PC-3 (cell line): ENCODE results near the gene PLXNA2. TPM values are rescaled to one million over a fixed set of nuclear protein-coding genes. Genes with fewer than 3 reads are reported as not detected.

Experiments
- ATAC-seq: fragments of 200-7000 bp; cut with Tn5 transposase; 2 replicates; pipeline ENCODE4 v1.9.1; 2020; ENCODE audit warnings: mild to moderate bottlenecking, moderate library complexity
- BruUV-seq: library from RNA; stranded (reverse); fragments of 400-500 nt; replicated peaks from 2 replicates; lab custom pipeline; 2021; lab: Mats Ljungman, UMichigan
- CTCF ChIA-PET: fragments of 300-600 bp; sonication (Branson Sonifier 250); formaldehyde crosslinking; loops from one replicate; lab custom pipeline; 2022; ENCODE audit warnings: antibody characterized with exemption; lab: Charles Lee
- POLR2A ChIA-PET: fragments of 300-600 bp; sonication (Branson Sonifier 250); formaldehyde crosslinking; loops from one replicate; lab custom pipeline; 2022; ENCODE audit warnings: antibody characterized with exemption; ENCODE audit not compliant: unreplicated experiment; lab: Charles Lee
- DNase-seq: peaks from one replicate; pipeline ENCODE4 v3.0.0-alpha.2; 2015
- H2AFZ ChIP-seq: fragments of 300-600 bp; sonication (generic); 2 replicates; pipeline ENCODE4 v1.6.0; 2016; ENCODE audit warnings: antibody characterized with exemption, low read length
- H3F3A ChIP-seq: fragments of 300-600 bp; sonication (generic); one replicate; pipeline ENCODE4 v1.6.0; 2017; ENCODE audit warnings: antibody characterized with exemption, low read length, control low read depth, mild to moderate bottlenecking; ENCODE audit not compliant: unreplicated experiment
- H3K27ac ChIP-seq: fragments of 300-600 bp; sonication (generic); 2 replicates; pipeline ENCODE4 v1.5.1; 2016; ENCODE audit warnings: mild to moderate bottlenecking, low read length
- H3K27me3 ChIP-seq: fragments of 300-600 bp; sonication (generic); 2 replicates; pipeline ENCODE4 v1.6.1; 2016; ENCODE audit warnings: low read length, mixed read lengths
- H3K36me3 ChIP-seq: fragments of 300-600 bp; sonication (generic); 2 replicates; pipeline ENCODE4 v1.6.1; 2016; ENCODE audit warnings: low read depth, mixed run types, low read length, mixed read lengths
- H3K4me1 ChIP-seq: fragments of 300-600 bp; sonication (generic); 2 replicates; pipeline ENCODE4 v1.5.1; 2016; ENCODE audit warnings: low read length; ENCODE audit not compliant: insufficient read depth
- H3K4me2 ChIP-seq: fragments of 300-600 bp; sonication (generic); 2 replicates; pipeline ENCODE4 v1.6.0; 2016; ENCODE audit warnings: low read length
- H3K4me3 ChIP-seq: fragments of 300-600 bp; sonication (generic); 2 replicates; pipeline ENCODE4 v1.5.1; 2016; ENCODE audit warnings: mild to moderate bottlenecking, low read length, mixed read lengths
- H3K79me2 ChIP-seq: fragments of 300-600 bp; sonication (generic); 2 replicates; pipeline ENCODE4 v1.6.1; 2017; ENCODE audit warnings: low read length, mixed read lengths
- H3K9ac ChIP-seq: fragments of 300-600 bp; sonication (generic); 2 replicates; pipeline ENCODE4 v1.6.0; 2016; ENCODE audit warnings: mild to moderate bottlenecking, low read length
- H3K9me2 ChIP-seq: fragments of 300-600 bp; sonication (generic); replicated peaks from 2 replicates; pipeline ENCODE4 v1.6.1; 2016; ENCODE audit warnings: mixed run types, low read length, mixed read lengths
- H3K9me3 ChIP-seq: fragments of 300-600 bp; sonication (generic); 2 replicates; pipeline ENCODE4 v1.6.1; 2016; ENCODE audit warnings: low read length, mixed read lengths
- H4K20me1 ChIP-seq: fragments of 300-600 bp; sonication (generic); 2 replicates; pipeline ENCODE4 v1.6.1; 2016; ENCODE audit warnings: low read length, mixed read lengths
- EZH2 ChIP-seq: fragments of 300-600 bp; sonication (generic); IDR thresholded peaks from one replicate; pipeline ENCODE4 v1.6.1; 2017; ENCODE audit warnings: antibody characterized with exemption, mild to moderate bottlenecking, low read length; ENCODE audit not compliant: unreplicated experiment
- EZH2phosphoT487 ChIP-seq: fragments of 300-600 bp; sonication (generic); IDR thresholded peaks from 2 replicates; pipeline ENCODE4 v1.6.1; 2018; ENCODE audit warnings: mild to moderate bottlenecking, antibody characterized with exemption, low read length, borderline replicate concordance
- intact Hi-C: fragments of 100-400 bp; cut with micrococcal nuclease; formaldehyde crosslinking; loops from 2 replicates; pipeline ENCODE4 v1.9.0; 2023
- total RNA-seq: library from RNA; depleted of rRNA; stranded (reverse); fragments of >200 nt; gene quantifications from 2 replicates; pipeline ENCODE4 v1.2.3, GENCODE V29; 2014
- TF ChIP-seq, protein P1 (sequence below): fragments of 300-600 bp; sonication (generic); conservative IDR thresholded peaks from 2 replicates; pipeline ENCODE4 v1.5.1; 2017; ENCODE audit warnings: antibody characterized with exemption, low read depth, mild to moderate bottlenecking, low read length

The PLXNA2 gene
- total RNA-seq, 1 experiment from 2014 or later: 16.2 TPM

DNA sequence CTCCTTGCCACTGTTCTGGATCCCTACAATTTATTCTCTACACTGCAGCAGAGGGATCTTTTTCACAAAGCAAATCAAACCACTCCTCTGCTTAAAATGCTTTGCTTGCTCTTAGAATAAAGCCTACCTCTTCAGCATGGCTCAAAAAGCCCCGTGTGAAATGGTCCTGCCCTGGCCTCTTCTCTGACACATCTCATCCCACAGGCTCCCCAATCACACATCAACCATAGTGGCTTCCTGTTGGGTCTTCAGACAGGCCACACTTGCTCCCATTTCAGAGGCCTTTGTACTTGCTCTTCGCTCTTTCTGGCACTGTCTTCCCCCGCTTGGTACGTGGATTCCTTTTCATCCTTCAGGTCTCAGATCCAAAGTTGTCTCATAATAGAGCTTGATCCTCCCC is 44.3 kb upstream of the PLXNA2 start:
- no peaks in the 10 kb centered on the region for H3K9me3 ChIP-seq
- no peaks in the 10 kb centered on the region for H3K36me3 ChIP-seq
- H3K4me1 ChIP-seq: no peaks in the 10 kb centered on the region
- BruUV-seq: no TSS peak
- ChIA-PET CTCF (no interaction called here), POLR2A (no interaction called here)
- no peak overlapping the region for H3K4me2 ChIP-seq
- no peaks in the 10 kb centered on the region for H3K9me2 ChIP-seq
- no peak overlapping the region for H3K27ac ChIP-seq
- no peak overlapping the region for H3K4me3 ChIP-seq
- ATAC-seq: no peak
- no peaks in the 10 kb centered on the region for H3F3A ChIP-seq
- H3K27me3 ChIP-seq: peaks cover 49% of the 10 kb centered on the region
- no peaks in the 10 kb centered on the region for H4K20me1 ChIP-seq
- no peak overlapping the region for H2AFZ ChIP-seq
- TF ChIP-seq EZH2phosphoT487: no peak
- TF ChIP-seq, protein P1, sequence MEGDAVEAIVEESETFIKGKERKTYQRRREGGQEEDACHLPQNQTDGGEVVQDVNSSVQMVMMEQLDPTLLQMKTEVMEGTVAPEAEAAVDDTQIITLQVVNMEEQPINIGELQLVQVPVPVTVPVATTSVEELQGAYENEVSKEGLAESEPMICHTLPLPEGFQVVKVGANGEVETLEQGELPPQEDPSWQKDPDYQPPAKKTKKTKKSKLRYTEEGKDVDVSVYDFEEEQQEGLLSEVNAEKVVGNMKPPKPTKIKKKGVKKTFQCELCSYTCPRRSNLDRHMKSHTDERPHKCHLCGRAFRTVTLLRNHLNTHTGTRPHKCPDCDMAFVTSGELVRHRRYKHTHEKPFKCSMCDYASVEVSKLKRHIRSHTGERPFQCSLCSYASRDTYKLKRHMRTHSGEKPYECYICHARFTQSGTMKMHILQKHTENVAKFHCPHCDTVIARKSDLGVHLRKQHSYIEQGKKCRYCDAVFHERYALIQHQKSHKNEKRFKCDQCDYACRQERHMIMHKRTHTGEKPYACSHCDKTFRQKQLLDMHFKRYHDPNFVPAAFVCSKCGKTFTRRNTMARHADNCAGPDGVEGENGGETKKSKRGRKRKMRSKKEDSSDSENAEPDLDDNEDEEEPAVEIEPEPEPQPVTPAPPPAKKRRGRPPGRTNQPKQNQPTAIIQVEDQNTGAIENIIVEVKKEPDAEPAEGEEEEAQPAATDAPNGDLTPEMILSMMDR: no peak
- TF ChIP-seq EZH2: no peak
- intact Hi-C loops: no loop called here
- H3K79me2 ChIP-seq: no peaks in the 10 kb centered on the region
- no peak for DNase-seq
- H3K9ac ChIP-seq: no peak overlapping the region

GRCh38 chr1:208280681-208281450 is 36.7 kb upstream of the PLXNA2 start:
- no peak overlapping the region for H3K4me2 ChIP-seq
- H3K9ac ChIP-seq: no peak overlapping the region
- CTCF ChIA-PET: no interaction called here
- no peaks in the 10 kb centered on the region for H3F3A ChIP-seq
- H3K79me2 ChIP-seq: no peaks in the 10 kb centered on the region
- no TSS peak for BruUV-seq
- TF ChIP-seq EZH2 (no peak), EZH2phosphoT487 (no peak)
- TF ChIP-seq, protein P1: no peak
- H3K9me2 ChIP-seq: no peaks in the 10 kb centered on the region
- H3K9me3 ChIP-seq: no peaks in the 10 kb centered on the region
- intact Hi-C loops: no loop called here
- no peaks in the 10 kb centered on the region for H3K36me3 ChIP-seq
- no peak for DNase-seq
- H2AFZ ChIP-seq: no peak overlapping the region
- peaks cover 71% of the 10 kb centered on the region for H3K27me3 ChIP-seq
- no peaks in the 10 kb centered on the region for H4K20me1 ChIP-seq
- POLR2A ChIA-PET: no interaction called here
- no peak overlapping the region for H3K27ac ChIP-seq
- no peak overlapping the region for H3K4me3 ChIP-seq
- ATAC-seq: no peak
- H3K4me1 ChIP-seq: no peaks in the 10 kb centered on the region

DNA sequence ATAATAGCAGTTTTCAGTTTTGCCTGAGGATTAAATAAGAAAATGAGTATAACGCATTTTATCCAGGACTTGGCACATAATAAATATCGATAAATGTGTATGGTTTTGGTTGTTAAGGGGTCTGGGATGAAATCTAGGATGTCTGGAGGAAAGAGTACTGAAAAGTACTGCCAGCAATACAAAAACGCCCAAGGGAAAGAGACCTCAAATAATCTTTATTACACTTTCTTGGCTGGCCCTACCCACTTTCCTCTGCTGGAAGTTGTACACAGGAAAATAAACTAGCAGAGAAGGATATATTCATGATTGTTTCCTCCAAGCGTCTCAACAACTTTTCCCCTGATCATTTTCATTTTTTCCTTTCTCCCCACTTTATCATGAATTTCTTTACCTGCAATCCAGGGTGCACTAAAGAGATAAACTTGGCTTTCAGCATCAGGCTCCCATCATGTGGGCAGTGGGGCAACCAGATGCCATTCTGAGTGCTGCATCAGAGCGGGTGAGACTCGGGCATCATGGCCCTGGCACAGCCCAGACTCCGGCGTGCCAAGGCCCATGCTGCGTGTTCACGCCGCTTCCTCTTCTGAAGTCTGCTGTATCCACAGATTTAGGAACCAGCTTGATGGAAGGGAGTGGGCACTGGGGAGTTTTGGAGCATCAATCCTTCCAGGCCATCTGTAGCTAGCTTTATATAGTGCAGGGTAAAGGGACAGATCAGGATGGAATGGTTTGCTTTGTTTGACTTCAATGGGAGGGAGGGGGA is 35.8 kb upstream of the PLXNA2 start:
- ChIA-PET POLR2A (no interaction called here), CTCF (interaction anchor here (0.6 kb wide), 1 partner anchor 258 kb away, joined by 8 read pairs; no protein-coding TSS in a partner anchor)
- BruUV-seq: no TSS peak
- DNase-seq: no peak
- H3K4me2 ChIP-seq: no peak overlapping the region
- ATAC-seq: no peak
- H4K20me1 ChIP-seq: no peaks in the 10 kb centered on the region
- H3K9me3 ChIP-seq: no peaks in the 10 kb centered on the region
- intact Hi-C loops: no loop called here
- no peak overlapping the region for H2AFZ ChIP-seq
- peaks cover 76% of the 10 kb centered on the region for H3K27me3 ChIP-seq
- H3K9ac ChIP-seq: no peak overlapping the region
- H3K79me2 ChIP-seq: no peaks in the 10 kb centered on the region
- H3K36me3 ChIP-seq: no peaks in the 10 kb centered on the region
- H3K4me1 ChIP-seq: no peaks in the 10 kb centered on the region
- H3K4me3 ChIP-seq: no peak overlapping the region
- H3K27ac ChIP-seq: no peak overlapping the region
- no peaks in the 10 kb centered on the region for H3K9me2 ChIP-seq
- no peaks in the 10 kb centered on the region for H3F3A ChIP-seq
- TF ChIP-seq EZH2: no peak
- TF ChIP-seq, protein P1: no peak
- no peak for TF ChIP-seq EZH2phosphoT487
